ENCODE results near the gene CD274. TPM values are rescaled to one million over a fixed set of nuclear protein-coding genes. Genes with fewer than 3 reads are reported as not detected.
"Not testable (repeated sequence)": the region's sequence is repeated elsewhere in the genome, so short reads cannot be mapped to it uniquely, and the experiment has no call there.

The CD274 gene
- total RNA-seq, 3 donors from 2014 or later (not counting 1 experiment from before 2014, with no cell fraction given) = 4.9 to 7.2 (median 6.0) TPM

DNA sequence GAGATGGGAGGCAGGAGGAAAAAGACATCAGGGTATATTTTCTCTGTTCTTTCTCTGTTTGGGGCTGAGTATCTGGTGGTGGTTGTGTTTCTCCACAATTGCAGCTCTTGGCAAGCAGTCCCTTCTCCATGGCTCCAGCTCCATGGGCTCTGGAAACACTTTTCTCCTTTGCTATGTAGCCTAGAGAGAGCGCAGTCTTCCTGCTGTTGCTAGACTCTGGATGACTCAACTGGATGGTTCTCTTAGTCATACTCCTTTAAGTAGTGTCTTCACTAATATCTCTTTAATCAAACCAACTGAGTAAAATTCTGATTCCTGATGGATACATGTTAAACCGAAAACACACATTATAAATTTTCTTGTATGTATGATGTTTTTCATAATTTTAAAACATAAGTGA is 9.3 kb upstream of the CD274 start:
- intact Hi-C loops (cut with micrococcal nuclease) = loop anchor here (5.0 kb wide), 1 partner anchor 254 kb away; the partner anchor contains the start of gene INSL6
- H3K4me1 ChIP-seq (ENCODE audit: control insufficient read depth, insufficient read depth, low read length) = peaks cover 18% of the 10 kb centered on the region
- no peaks in the 10 kb centered on the region for H3K9me3 Mint-ChIP-seq
- H3K4me1 Mint-ChIP-seq = peaks cover 23 to 26% of the 10 kb centered on the region in 2 donors
- no peaks in the 10 kb centered on the region for H3K27me3 ChIP-seq (ENCODE audit: control insufficient read depth, insufficient read depth, low read length)
- no peak overlapping the region for H3K27ac Mint-ChIP-seq
- H3K27me3 Mint-ChIP-seq (ENCODE audit: low read depth in 2 of 2) = no peaks in the 10 kb centered on the region
- no peaks in the 10 kb centered on the region for H3K36me3 ChIP-seq (ENCODE audit: control insufficient read depth, insufficient read depth, low read length)
- H3K4me3 ChIP-seq (ENCODE audit: low read length) = no peak overlapping the region
- H3K9me3 ChIP-seq (ENCODE audit: control insufficient read depth, insufficient read depth, low read length) = no peaks in the 10 kb centered on the region
- DNase-seq = no peak
- WGBS (ENCODE audit: insufficient coverage) = 100% methylated on average over 1 of the region's 2 CpGs
- TF ChIP-seq, protein P1, sequence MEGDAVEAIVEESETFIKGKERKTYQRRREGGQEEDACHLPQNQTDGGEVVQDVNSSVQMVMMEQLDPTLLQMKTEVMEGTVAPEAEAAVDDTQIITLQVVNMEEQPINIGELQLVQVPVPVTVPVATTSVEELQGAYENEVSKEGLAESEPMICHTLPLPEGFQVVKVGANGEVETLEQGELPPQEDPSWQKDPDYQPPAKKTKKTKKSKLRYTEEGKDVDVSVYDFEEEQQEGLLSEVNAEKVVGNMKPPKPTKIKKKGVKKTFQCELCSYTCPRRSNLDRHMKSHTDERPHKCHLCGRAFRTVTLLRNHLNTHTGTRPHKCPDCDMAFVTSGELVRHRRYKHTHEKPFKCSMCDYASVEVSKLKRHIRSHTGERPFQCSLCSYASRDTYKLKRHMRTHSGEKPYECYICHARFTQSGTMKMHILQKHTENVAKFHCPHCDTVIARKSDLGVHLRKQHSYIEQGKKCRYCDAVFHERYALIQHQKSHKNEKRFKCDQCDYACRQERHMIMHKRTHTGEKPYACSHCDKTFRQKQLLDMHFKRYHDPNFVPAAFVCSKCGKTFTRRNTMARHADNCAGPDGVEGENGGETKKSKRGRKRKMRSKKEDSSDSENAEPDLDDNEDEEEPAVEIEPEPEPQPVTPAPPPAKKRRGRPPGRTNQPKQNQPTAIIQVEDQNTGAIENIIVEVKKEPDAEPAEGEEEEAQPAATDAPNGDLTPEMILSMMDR (IDR thresholded peaks at IDR 0.05) = no peak
- H3K4me3 Mint-ChIP-seq = no peak overlapping the region
- ATAC-seq = no peak
- no peaks in the 10 kb centered on the region for H3K36me3 Mint-ChIP-seq
- H3K27ac ChIP-seq (ENCODE audit: low read length) = no peak overlapping the region

DNA sequence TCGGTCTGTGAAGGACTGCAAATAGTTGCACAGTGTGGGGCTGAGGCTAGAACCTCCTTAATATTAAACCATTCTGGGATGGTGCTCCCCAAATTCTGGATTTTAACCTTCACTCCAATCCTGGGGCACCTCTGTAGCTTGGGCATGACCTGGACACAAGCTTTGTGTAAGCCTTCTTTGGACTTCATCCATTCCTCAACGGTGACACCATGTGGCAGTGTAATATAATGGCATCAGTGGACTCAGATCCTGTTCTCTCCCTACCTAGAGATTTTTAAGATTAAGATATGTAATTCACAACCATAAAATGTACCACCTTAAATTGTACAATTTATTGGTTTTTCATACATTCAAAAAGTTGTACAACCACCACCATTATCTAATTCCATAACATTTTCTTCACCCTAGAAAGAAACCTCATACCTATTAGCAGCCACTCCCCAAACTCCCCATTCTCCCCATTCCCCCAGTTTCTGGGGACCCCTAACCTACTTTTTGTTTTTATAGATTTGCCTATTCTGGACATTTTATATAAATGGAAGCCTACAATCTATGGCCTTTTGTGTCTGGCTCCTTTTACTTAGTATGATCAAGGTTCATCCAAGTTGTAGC is 7.8 kb upstream of the CD274 start:
- H3K4me3 ChIP-seq (ENCODE audit: low read length) = no peak overlapping the region
- no peak overlapping the region for H3K27ac ChIP-seq (ENCODE audit: low read length)
- H3K9me3 ChIP-seq (ENCODE audit: control insufficient read depth, insufficient read depth, low read length) = no peaks in the 10 kb centered on the region
- WGBS (ENCODE audit: insufficient coverage) = 55% methylated on average over 2 of the region's 2 CpGs
- Mint-ChIP-seq H3K27me3 (ENCODE audit: low read depth in 2 of 2) (peaks cover 0 to 4% of the 10 kb centered on the region in 2 donors), H3K9me3 (no peaks in the 10 kb centered on the region), H3K4me3 (no peak overlapping the region), H3K36me3 (no peaks in the 10 kb centered on the region), H3K27ac (no peak overlapping the region), H3K4me1 (peaks cover 9 to 11% of the 10 kb centered on the region in 2 donors)
- H3K27me3 ChIP-seq (ENCODE audit: control insufficient read depth, insufficient read depth, low read length) = no peaks in the 10 kb centered on the region
- TF ChIP-seq, protein P1 (IDR thresholded peaks at IDR 0.05) = peak; percentile 57
- no peaks in the 10 kb centered on the region for H3K36me3 ChIP-seq (ENCODE audit: control insufficient read depth, insufficient read depth, low read length)
- DNase-seq = peak in 1 of 2 donors; percentile 71
- H3K4me1 ChIP-seq (ENCODE audit: control insufficient read depth, insufficient read depth, low read length) = peaks cover 13% of the 10 kb centered on the region
- intact Hi-C loops (cut with micrococcal nuclease) = loop anchor here (5.0 kb wide), 1 partner anchor 255 kb away; the partner anchor contains the start of gene INSL6
- no peak for ATAC-seq

DNA sequence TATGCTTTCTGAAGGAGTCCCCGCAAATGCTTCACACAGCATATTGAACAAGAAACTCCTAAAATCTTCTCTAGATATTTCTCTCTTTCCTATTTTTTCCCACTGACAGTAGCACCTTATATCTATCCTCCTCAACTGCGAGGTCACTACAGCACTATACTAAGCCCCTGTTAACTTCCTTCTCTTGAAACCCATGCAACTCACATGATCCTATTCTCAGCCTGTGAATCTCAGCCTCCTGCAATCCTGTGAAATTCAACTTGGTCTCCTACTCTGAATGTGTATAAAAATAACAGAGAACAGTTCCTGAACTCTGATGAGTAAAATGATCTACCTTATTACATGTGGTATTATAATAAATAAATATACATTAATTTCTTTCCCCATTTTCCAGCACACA is 6.5 kb upstream of the CD274 start:
- H3K4me3 ChIP-seq (ENCODE audit: low read length) = no peak overlapping the region
- Mint-ChIP-seq H3K36me3 (no peaks in the 10 kb centered on the region), H3K27me3 (ENCODE audit: low read depth in 2 of 2) (peaks cover 0 to 4% of the 10 kb centered on the region in 2 donors), H3K27ac (no peak overlapping the region), H3K4me1 (no peaks in the 10 kb centered on the region), H3K9me3 (no peaks in the 10 kb centered on the region), H3K4me3 (no peak overlapping the region)
- WGBS (ENCODE audit: insufficient coverage) = 91% methylated on average over 2 of the region's 2 CpGs
- no peaks in the 10 kb centered on the region for H3K36me3 ChIP-seq (ENCODE audit: control insufficient read depth, insufficient read depth, low read length)
- no peak for DNase-seq
- TF ChIP-seq, protein P1 (IDR thresholded peaks at IDR 0.05) = no peak
- H3K4me1 ChIP-seq (ENCODE audit: control insufficient read depth, insufficient read depth, low read length) = peaks cover 3% of the 10 kb centered on the region
- no peak overlapping the region for H3K27ac ChIP-seq (ENCODE audit: low read length)
- intact Hi-C loops (cut with micrococcal nuclease) = loop anchor here (5.0 kb wide), 1 partner anchor 257 kb away; the partner anchor contains the start of gene INSL6
- H3K9me3 ChIP-seq (ENCODE audit: control insufficient read depth, insufficient read depth, low read length) = no peaks in the 10 kb centered on the region
- ATAC-seq = no peak
- no peaks in the 10 kb centered on the region for H3K27me3 ChIP-seq (ENCODE audit: control insufficient read depth, insufficient read depth, low read length)

DNA sequence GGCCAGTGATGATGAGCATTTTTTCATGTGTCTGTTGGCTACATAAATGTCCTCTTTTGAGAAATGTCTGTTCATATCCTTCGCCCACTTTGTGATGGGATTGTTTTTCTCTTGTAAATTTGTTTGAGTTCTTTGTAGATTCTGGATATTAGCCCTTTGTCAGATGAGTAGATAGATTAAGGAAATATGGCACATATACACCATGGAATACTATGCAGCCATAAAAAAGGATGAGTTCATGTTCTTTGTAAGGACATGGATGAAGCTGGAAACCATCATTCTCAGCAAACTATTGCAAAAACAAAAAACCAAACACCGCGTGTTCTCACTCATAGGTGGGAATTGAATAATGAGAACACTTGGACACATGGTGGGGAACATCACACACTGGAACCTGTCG is 5.2 kb upstream of the CD274 start:
- DNase-seq; H3K36me3 ChIP-seq (ENCODE audit: control insufficient read depth, insufficient read depth, low read length); H3K4me3 Mint-ChIP-seq; H3K9me3 ChIP-seq (ENCODE audit: control insufficient read depth, insufficient read depth, low read length); ATAC-seq; H3K27ac ChIP-seq (ENCODE audit: low read length); H3K4me1 ChIP-seq (ENCODE audit: control insufficient read depth, insufficient read depth, low read length); H3K27me3 ChIP-seq (ENCODE audit: control insufficient read depth, insufficient read depth, low read length); H3K4me3 ChIP-seq (ENCODE audit: low read length); H3K36me3 Mint-ChIP-seq; H3K9me3 Mint-ChIP-seq; H3K27ac Mint-ChIP-seq; H3K27me3 Mint-ChIP-seq (ENCODE audit: low read depth in 2 of 2); intact Hi-C loops (cut with micrococcal nuclease): not testable (repeated sequence)
- 100% methylated on average over 2 of the region's 4 CpGs for WGBS (ENCODE audit: insufficient coverage)
- peaks cover 7 to 10% of the 10 kb centered on the region in 2 donors for H3K4me1 Mint-ChIP-seq
